Neuron (in vitro differentiated cells): ENCODE measurements around the gene ABCB10.
A peak's percentile ranks its signal among the peaks of the same experiment; 100 is the strongest.
"Not testable (repeated sequence)": the region's sequence is repeated elsewhere in the genome, so short reads cannot be mapped to it uniquely, and the experiment has no call there.

Experiments used
- H2AFZ ChIP-seq: one replicate; pipeline ENCODE4 v1.6.1; 2013; ENCODE audit warnings: low read depth, mild to moderate bottlenecking, inconsistent platforms, low read length, moderate library complexity
- H3K27me3 ChIP-seq: one replicate; pipeline ENCODE4 v1.6.1; 2013; ENCODE audit warnings: low read length; ENCODE audit not compliant: insufficient read depth
- H3K36me3 ChIP-seq: one replicate; pipeline ENCODE4 v1.6.1; 2013; ENCODE audit warnings: low read length; ENCODE audit not compliant: insufficient read depth
- H3K4me1 ChIP-seq: one replicate; pipeline ENCODE4 v1.6.1; 2013; ENCODE audit warnings: low read length; ENCODE audit not compliant: insufficient read depth
- H3K4me3 ChIP-seq: 2 replicates; pipeline ENCODE4 v1.5.1; 2013; ENCODE audit warnings: mild to moderate bottlenecking, low read length, moderate library complexity
- H3K9me3 ChIP-seq: one replicate; pipeline ENCODE4 v1.6.1; 2013; ENCODE audit warnings: low read length

The ABCB10 gene

GRCh38 chr1:229562686-229563085 lies 4.2 kb upstream of the ABCB10 start:
- H3K27me3 ChIP-seq, result no peaks in the 10 kb centered on the region
- no peak overlapping the region for H3K4me3 ChIP-seq
- no peaks in the 10 kb centered on the region for H3K36me3 ChIP-seq
- H3K4me1 ChIP-seq, result no peaks in the 10 kb centered on the region
- no peak overlapping the region for H2AFZ ChIP-seq
- H3K9me3 ChIP-seq, result no peaks in the 10 kb centered on the region

- Histone ChIP-seq H3K36me3 (no peaks in the 10 kb centered on the region), H3K27me3 (no peaks in the 10 kb centered on the region), H2AFZ (no peak overlapping the region), H3K4me1 (peaks cover 13% of the 10 kb centered on the region), H3K4me3 (no peak overlapping the region), H3K9me3 (no peaks in the 10 kb centered on the region)
Observed at GRCh38 chr1:229561141-229561540, 2.6 kb upstream of the ABCB10 start.

GRCh38 chr1:229560124-229560523 lies 1.6 kb upstream of the ABCB10 start:
- H3K4me1 ChIP-seq, result peaks cover 15% of the 10 kb centered on the region
- H2AFZ ChIP-seq, H3K27me3 ChIP-seq, H3K9me3 ChIP-seq, H3K36me3 ChIP-seq, H3K4me3 ChIP-seq: not testable (repeated sequence)

GRCh38 chr1:229559336-229559801 lies 862 bp upstream of the ABCB10 start:
- not testable (repeated sequence) for H3K27me3 ChIP-seq, H3K36me3 ChIP-seq, H3K9me3 ChIP-seq
- H3K4me3 ChIP-seq, result peak overlapping the region; percentile 96
- peaks cover 15% of the 10 kb centered on the region for H3K4me1 ChIP-seq
- H2AFZ ChIP-seq, result peak overlapping the region; percentile 50

- peak overlapping the region; percentile 96 for H3K4me3 ChIP-seq
- no peaks in the 10 kb centered on the region for H3K36me3 ChIP-seq
- H2AFZ ChIP-seq, result peak overlapping the region; percentile 66
- H3K4me1 ChIP-seq, result peaks cover 15% of the 10 kb centered on the region
- H3K9me3 ChIP-seq, result no peaks in the 10 kb centered on the region
- H3K27me3 ChIP-seq, result no peaks in the 10 kb centered on the region
Observed at GRCh38 chr1:229557913-229558414, 543 bp downstream of the ABCB10 start.

- Histone ChIP-seq H3K9me3 (no peaks in the 10 kb centered on the region), H3K27me3 (no peaks in the 10 kb centered on the region), H3K36me3 (no peaks in the 10 kb centered on the region), H3K4me3 (peak overlapping the region; percentile 96), H2AFZ (peak overlapping the region; percentile 57), H3K4me1 (peaks cover 21% of the 10 kb centered on the region)
Observed at GRCh38 chr1:229557200-229557850, 1.2 kb downstream of the ABCB10 start.

GRCh38 chr1:229554886-229555621 lies 3.5 kb downstream of the ABCB10 start:
- H2AFZ ChIP-seq, result no peak overlapping the region
- H3K9me3 ChIP-seq, result no peaks in the 10 kb centered on the region
- peaks cover 22% of the 10 kb centered on the region for H3K4me1 ChIP-seq
- H3K4me3 ChIP-seq, result no peak overlapping the region
- no peaks in the 10 kb centered on the region for H3K27me3 ChIP-seq
- H3K36me3 ChIP-seq, result no peaks in the 10 kb centered on the region

- H3K27me3 ChIP-seq, result no peaks in the 10 kb centered on the region
- peaks cover 22% of the 10 kb centered on the region for H3K4me1 ChIP-seq
- H3K36me3 ChIP-seq, result peaks cover 5% of the 10 kb centered on the region
- no peak overlapping the region for H3K4me3 ChIP-seq
- no peak overlapping the region for H2AFZ ChIP-seq
- no peaks in the 10 kb centered on the region for H3K9me3 ChIP-seq
Observed at GRCh38 chr1:229553621-229554130, 4.8 kb downstream of the ABCB10 start.

- H3K9me3 ChIP-seq, result no peaks in the 10 kb centered on the region
- no peak overlapping the region for H3K4me3 ChIP-seq
- H2AFZ ChIP-seq, result no peak overlapping the region
- H3K27me3 ChIP-seq, result no peaks in the 10 kb centered on the region
- H3K4me1 ChIP-seq, result peaks cover 22% of the 10 kb centered on the region
- H3K36me3 ChIP-seq, result peaks cover 5% of the 10 kb centered on the region
Observed at GRCh38 chr1:229552732-229553131, 5.8 kb downstream of the ABCB10 start.

GRCh38 chr1:229550812-229551567 lies 7.5 kb downstream of the ABCB10 start:
- Histone ChIP-seq H3K27me3 (no peaks in the 10 kb centered on the region), H3K4me1 (peaks cover 10% of the 10 kb centered on the region)

GRCh38 chr1:229547542-229547941 lies 11.0 kb downstream of the ABCB10 start:
- H3K36me3 ChIP-seq, result peaks cover 30% of the 10 kb centered on the region
- no peaks in the 10 kb centered on the region for H3K27me3 ChIP-seq
- H3K4me1 ChIP-seq, result peaks cover 4% of the 10 kb centered on the region
- no peak overlapping the region for H3K4me3 ChIP-seq
- H2AFZ ChIP-seq, result no peak overlapping the region
- no peaks in the 10 kb centered on the region for H3K9me3 ChIP-seq

More at GRCh38 chr1:229550812-229551567, 7.5 kb downstream of the ABCB10 start:
- Histone ChIP-seq H3K9me3 (no peaks in the 10 kb centered on the region), H2AFZ (no peak overlapping the region), H3K4me3 (no peak overlapping the region), H3K36me3 (peaks cover 11% of the 10 kb centered on the region)

- no peaks in the 10 kb centered on the region for H3K9me3 ChIP-seq
- H2AFZ ChIP-seq, result no peak overlapping the region
- H3K36me3 ChIP-seq, result peaks cover 46% of the 10 kb centered on the region
- no peak overlapping the region for H3K4me3 ChIP-seq
- H3K27me3 ChIP-seq, result no peaks in the 10 kb centered on the region
- H3K4me1 ChIP-seq, result no peaks in the 10 kb centered on the region
Observed at GRCh38 chr1:229544587-229544986, 13.9 kb downstream of the ABCB10 start.
